AG08395 (cell line): Measurements from ENCODE around the gene MAML3.

Experiments
- DNase-seq: peaks from one replicate; pipeline ENCODE4 v3.0.0; 2012; ENCODE audit warnings: mixed read lengths, low spot score

Gene MAML3

GRCh38 chr4:139865537-139865936 lies 288.4 kb downstream of the MAML3 start:
- DNase-seq = no peak

GRCh38 chr4:139863531-139863930 lies 290.5 kb downstream of the MAML3 start:
- no peak for DNase-seq

GRCh38 chr4:139861471-139861870 lies 292.5 kb downstream of the MAML3 start:
- DNase-seq = no peak

- DNase-seq = no peak
These were observed 293.5 kb downstream of the MAML3 start for GRCh38 chr4:139860435-139861024.

- no peak for DNase-seq
These were observed 294.1 kb downstream of the MAML3 start for GRCh38 chr4:139859876-139860275.

GRCh38 chr4:139858436-139859205 lies 295.4 kb downstream of the MAML3 start:
- no peak for DNase-seq

- DNase-seq = no peak
These were observed 296.0 kb downstream of the MAML3 start for GRCh38 chr4:139857977-139858376.

- DNase-seq = no peak
These were observed 297.0 kb downstream of the MAML3 start for GRCh38 chr4:139857021-139857420.

GRCh38 chr4:139854668-139855403 lies 299.1 kb downstream of the MAML3 start:
- no peak for DNase-seq

- DNase-seq = no peak
These were observed 300.7 kb downstream of the MAML3 start for GRCh38 chr4:139853309-139853708.

GRCh38 chr4:139852612-139853269 lies 301.2 kb downstream of the MAML3 start:
- DNase-seq = no peak

- DNase-seq = no peak
These were observed 302.3 kb downstream of the MAML3 start for GRCh38 chr4:139851639-139852038.

GRCh38 chr4:139851133-139851532 lies 302.9 kb downstream of the MAML3 start:
- DNase-seq = no peak

- DNase-seq = no peak
These were observed 304.8 kb downstream of the MAML3 start for GRCh38 chr4:139849219-139849618.

GRCh38 chr4:139848028-139848427 lies 306.0 kb downstream of the MAML3 start:
- DNase-seq = no peak

- no peak for DNase-seq
These were observed 306.4 kb downstream of the MAML3 start for GRCh38 chr4:139847602-139848001.

GRCh38 chr4:139846766-139847165 lies 307.2 kb downstream of the MAML3 start:
- DNase-seq = no peak

GRCh38 chr4:139845453-139846093 lies 308.4 kb downstream of the MAML3 start:
- DNase-seq = no peak

GRCh38 chr4:139844459-139845036 lies 309.4 kb downstream of the MAML3 start:
- DNase-seq = no peak

GRCh38 chr4:139844057-139844456 lies 309.9 kb downstream of the MAML3 start:
- no peak for DNase-seq

- no peak for DNase-seq
These were observed 310.3 kb downstream of the MAML3 start for GRCh38 chr4:139843641-139844040.
